HFFc6 (cell line): ENCODE data around the gene SLC38A9. TPM values are rescaled to one million over a fixed set of nuclear protein-coding genes. Genes with fewer than 3 reads are reported as not detected.

Experiments
- DNase-seq: peaks from one replicate; pipeline ENCODE4 v3.0.0-alpha.2; 2018
- H3K27ac Mint-ChIP-seq: 2 replicates; pipeline ENCODE4 v1.8.0; 2020; ENCODE audit warnings: mild to moderate bottlenecking, mixed read lengths
- H3K27me3 Mint-ChIP-seq: 2 replicates; pipeline ENCODE4 v1.8.0; 2021; ENCODE audit warnings: mild to moderate bottlenecking, moderate library complexity, mixed read lengths; ENCODE audit not compliant: insufficient read depth
- H3K36me3 Mint-ChIP-seq: 2 replicates; pipeline ENCODE4 v1.8.0; 2021; ENCODE audit warnings: low read depth, mixed read lengths
- H3K4me1 Mint-ChIP-seq: 2 replicates; pipeline ENCODE4 v1.8.0; 2020; ENCODE audit warnings: low read depth, mixed read lengths
- H3K4me3 Mint-ChIP-seq: 2 replicates; pipeline ENCODE4 v1.8.0; 2020; ENCODE audit warnings: mild to moderate bottlenecking, moderate library complexity, mixed read lengths
- H3K9me3 Mint-ChIP-seq: 2 replicates; pipeline ENCODE4 v1.8.0; 2020; ENCODE audit warnings: mild to moderate bottlenecking, mixed read lengths
- CTCF ChIP-seq: fragments of 200-600 bp; sonication (generic); IDR thresholded peaks from 2 replicates; pipeline ENCODE4 v1.5.0; 2021; ENCODE audit warnings: antibody characterized with exemption, mild to moderate bottlenecking
- total RNA-seq, 6 experiments: library from RNA; stranded (reverse); fragmentation: NEBNext Ultra II Directional; extraction: Animal tissue kit (Norgen Biotek cat#: 25700); gene quantifications; 2 replicates in 1 of 6; 3 replicates in 5 of 6; pipeline ENCODE4 v1.2.3, GENCODE V29; 2021

The SLC38A9 gene
- total RNA-seq, 6 experiments from 2014 or later = 12.2 to 16.5 (median 13.2) TPM

GRCh38 chr5:55691265-55692105 is 20.6 kb downstream of the SLC38A9 start:
- Mint-ChIP-seq H3K4me3 (no peak overlapping the region), H3K27ac (no peak overlapping the region), H3K4me1 (no peaks in the 10 kb centered on the region), H3K9me3 (no peaks in the 10 kb centered on the region), H3K27me3 (no peaks in the 10 kb centered on the region; the same call in 1 of the 2 replicates), H3K36me3 (no peaks in the 10 kb centered on the region)
- TF ChIP-seq CTCF = peak; percentile 89
- peak; percentile 40 for DNase-seq

- Mint-ChIP-seq H3K4me1 (peaks cover 7% of the 10 kb centered on the region; the same call in 1 of the 2 replicates), H3K36me3 (no peaks in the 10 kb centered on the region), H3K4me3 (no peak overlapping the region), H3K27ac (no peak overlapping the region), H3K27me3 (no peaks in the 10 kb centered on the region; the same call in none of the 2 replicates), H3K9me3 (no peaks in the 10 kb centered on the region)
- no peak for DNase-seq
- no peak for TF ChIP-seq CTCF
These were observed 30.1 kb downstream of the SLC38A9 start for GRCh38 chr5:55682071-55682470.

- H3K4me3 Mint-ChIP-seq = no peak overlapping the region
- peaks cover 7% of the 10 kb centered on the region; the same call in 1 of the 2 replicates for H3K4me1 Mint-ChIP-seq
- no peak for TF ChIP-seq CTCF
- no peak for DNase-seq
- H3K9me3 Mint-ChIP-seq = no peaks in the 10 kb centered on the region
- no peaks in the 10 kb centered on the region for H3K36me3 Mint-ChIP-seq
- H3K27ac Mint-ChIP-seq = no peak overlapping the region
- H3K27me3 Mint-ChIP-seq = no peaks in the 10 kb centered on the region; the same call in 1 of the 2 replicates
These were observed 30.8 kb downstream of the SLC38A9 start for GRCh38 chr5:55681301-55681700.

- H3K4me3 Mint-ChIP-seq = no peak overlapping the region
- TF ChIP-seq CTCF = no peak
- H3K27ac Mint-ChIP-seq = no peak overlapping the region
- H3K9me3 Mint-ChIP-seq = no peaks in the 10 kb centered on the region
- no peaks in the 10 kb centered on the region; the same call in 1 of the 2 replicates for H3K27me3 Mint-ChIP-seq
- no peaks in the 10 kb centered on the region for H3K36me3 Mint-ChIP-seq
- no peak for DNase-seq
- H3K4me1 Mint-ChIP-seq = peaks cover 14% of the 10 kb centered on the region
These were observed 31.8 kb downstream of the SLC38A9 start for GRCh38 chr5:55680353-55680752.

GRCh38 chr5:55679556-55679955 is 32.6 kb downstream of the SLC38A9 start:
- no peak overlapping the region for H3K27ac Mint-ChIP-seq
- H3K9me3 Mint-ChIP-seq = no peaks in the 10 kb centered on the region
- no peak for TF ChIP-seq CTCF
- peaks cover 22% of the 10 kb centered on the region for H3K4me1 Mint-ChIP-seq
- no peak overlapping the region for H3K4me3 Mint-ChIP-seq
- H3K36me3 Mint-ChIP-seq = no peaks in the 10 kb centered on the region
- no peaks in the 10 kb centered on the region; the same call in 1 of the 2 replicates for H3K27me3 Mint-ChIP-seq
- DNase-seq = no peak
